Measurements from ENCODE around the gene LRG1. TPM values are rescaled to one million over a fixed set of nuclear protein-coding genes. Genes with fewer than 3 reads are reported as not detected.

Gene LRG1
- total and polyA plus RNA-seq, 2 of the 13 experiments (the other 11 are each of a cell fraction or from before 2014, with no cell fraction given): 12.0 to 39.3 TPM

- TF ChIP-seq, protein P1, sequence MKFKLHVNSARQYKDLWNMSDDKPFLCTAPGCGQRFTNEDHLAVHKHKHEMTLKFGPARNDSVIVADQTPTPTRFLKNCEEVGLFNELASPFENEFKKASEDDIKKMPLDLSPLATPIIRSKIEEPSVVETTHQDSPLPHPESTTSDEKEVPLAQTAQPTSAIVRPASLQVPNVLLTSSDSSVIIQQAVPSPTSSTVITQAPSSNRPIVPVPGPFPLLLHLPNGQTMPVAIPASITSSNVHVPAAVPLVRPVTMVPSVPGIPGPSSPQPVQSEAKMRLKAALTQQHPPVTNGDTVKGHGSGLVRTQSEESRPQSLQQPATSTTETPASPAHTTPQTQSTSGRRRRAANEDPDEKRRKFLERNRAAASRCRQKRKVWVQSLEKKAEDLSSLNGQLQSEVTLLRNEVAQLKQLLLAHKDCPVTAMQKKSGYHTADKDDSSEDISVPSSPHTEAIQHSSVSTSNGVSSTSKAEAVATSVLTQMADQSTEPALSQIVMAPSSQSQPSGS (CRISPR knock-in tag; IDR thresholded peaks at IDR 0.05): no peak
- TF ChIP-seq BRCA1 (CRISPR knock-in tag; IDR thresholded peaks at IDR 0.05) (no peak), ARID5B (CRISPR knock-in tag; IDR thresholded peaks at IDR 0.05) (peak; percentile 57; the same call in 1 of the 2 replicates), ESRRA (CRISPR knock-in tag; IDR thresholded peaks at IDR 0.05; ENCODE audit: low read depth) (0 out of 2 replicates have a peak, but pooled peaks have one; percentile 19), IRF9 (CRISPR knock-in tag; IDR thresholded peaks at IDR 0.05; ENCODE audit: borderline replicate concordance) (no peak), GTF2F1 (IDR thresholded peaks at IDR 0.05; ENCODE audit: low read length) (0 out of 2 replicates have a peak, but pooled peaks have one; percentile 18), ZMYM3 (CRISPR knock-in tag; IDR thresholded peaks at IDR 0.05) (no peak), RBAK (CRISPR knock-in tag; IDR thresholded peaks at IDR 0.05) (0 out of 2 replicates have a peak, but pooled peaks have one; percentile 31), DPF2 (CRISPR knock-in tag; IDR thresholded peaks at IDR 0.05; ENCODE audit: borderline replicate concordance, low read depth) (no peak), MYPOP (CRISPR knock-in tag; IDR thresholded peaks at IDR 0.05) (peak; percentile 56; the same call in 1 of the 2 replicates), ZNF772 (CRISPR knock-in tag; IDR thresholded peaks at IDR 0.05) (no peak), ZSCAN22 (CRISPR knock-in tag; IDR thresholded peaks at IDR 0.05) (no peak), SALL1 (CRISPR knock-in tag; IDR thresholded peaks at IDR 0.05) (no peak; the same call in 1 of the 2 replicates), HNRNPUL1 (IDR thresholded peaks at IDR 0.05; ENCODE audit: low read depth, low read length) (no peak), HMG20B (CRISPR knock-in tag; conservative IDR thresholded peaks at IDR 0.05) (no peak)
- TF ChIP-seq, protein P2, sequence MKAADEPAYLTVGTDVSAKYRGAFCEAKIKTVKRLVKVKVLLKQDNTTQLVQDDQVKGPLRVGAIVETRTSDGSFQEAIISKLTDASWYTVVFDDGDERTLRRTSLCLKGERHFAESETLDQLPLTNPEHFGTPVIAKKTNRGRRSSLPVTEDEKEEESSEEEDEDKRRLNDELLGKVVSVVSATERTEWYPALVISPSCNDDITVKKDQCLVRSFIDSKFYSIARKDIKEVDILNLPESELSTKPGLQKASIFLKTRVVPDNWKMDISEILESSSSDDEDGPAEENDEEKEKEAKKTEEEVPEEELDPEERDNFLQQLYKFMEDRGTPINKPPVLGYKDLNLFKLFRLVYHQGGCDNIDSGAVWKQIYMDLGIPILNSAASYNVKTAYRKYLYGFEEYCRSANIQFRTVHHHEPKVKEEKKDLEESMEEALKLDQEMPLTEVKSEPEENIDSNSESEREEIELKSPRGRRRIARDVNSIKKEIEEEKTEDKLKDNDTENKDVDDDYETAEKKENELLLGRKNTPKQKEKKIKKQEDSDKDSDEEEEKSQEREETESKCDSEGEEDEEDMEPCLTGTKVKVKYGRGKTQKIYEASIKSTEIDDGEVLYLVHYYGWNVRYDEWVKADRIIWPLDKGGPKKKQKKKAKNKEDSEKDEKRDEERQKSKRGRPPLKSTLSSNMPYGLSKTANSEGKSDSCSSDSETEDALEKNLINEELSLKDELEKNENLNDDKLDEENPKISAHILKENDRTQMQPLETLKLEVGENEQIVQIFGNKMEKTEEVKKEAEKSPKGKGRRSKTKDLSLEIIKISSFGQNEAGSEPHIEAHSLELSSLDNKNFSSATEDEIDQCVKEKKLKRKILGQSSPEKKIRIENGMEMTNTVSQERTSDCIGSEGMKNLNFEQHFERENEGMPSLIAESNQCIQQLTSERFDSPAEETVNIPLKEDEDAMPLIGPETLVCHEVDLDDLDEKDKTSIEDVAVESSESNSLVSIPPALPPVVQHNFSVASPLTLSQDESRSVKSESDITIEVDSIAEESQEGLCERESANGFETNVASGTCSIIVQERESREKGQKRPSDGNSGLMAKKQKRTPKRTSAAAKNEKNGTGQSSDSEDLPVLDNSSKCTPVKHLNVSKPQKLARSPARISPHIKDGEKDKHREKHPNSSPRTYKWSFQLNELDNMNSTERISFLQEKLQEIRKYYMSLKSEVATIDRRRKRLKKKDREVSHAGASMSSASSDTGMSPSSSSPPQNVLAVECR (CRISPR knock-in tag; IDR thresholded peaks at IDR 0.05; ENCODE audit: borderline replicate concordance): peak; percentile 77; the same call in 1 of the 2 replicates
These were observed at the start of gene LRG1 (continued) for GRCh38 chr19:4539693-4540581.
